Activated naive CD8-positive, alpha-beta T cell treated with anti-CD3 and anti-CD28 coated beads, Interleukin-2, amount 50 U/mL, for 16 hours (primary cell): ENCODE data around the gene ABHD16A.

Source experiments
- DNase-seq: peaks from one replicate; pipeline ENCODE4 v3.0.0-alpha.2; 2020; ENCODE audit warnings: low read depth, low spot score

The ABHD16A gene

GRCh38 chr6:31642798-31643570 is 60.1 kb downstream of the ABHD16A start:
- no peak for DNase-seq

GRCh38 chr6:31641370-31641769 is 61.8 kb downstream of the ABHD16A start:
- no peak for DNase-seq

GRCh38 chr6:31640612-31641011 is 62.5 kb downstream of the ABHD16A start:
- DNase-seq = no peak

GRCh38 chr6:31639449-31639861 is 63.7 kb downstream of the ABHD16A start:
- DNase-seq = no peak

- no peak for DNase-seq
Observed at GRCh38 chr6:31639043-31639442, 64.1 kb downstream of the ABHD16A start.
